ENCODE measurements around the gene AASS.

DNA sequence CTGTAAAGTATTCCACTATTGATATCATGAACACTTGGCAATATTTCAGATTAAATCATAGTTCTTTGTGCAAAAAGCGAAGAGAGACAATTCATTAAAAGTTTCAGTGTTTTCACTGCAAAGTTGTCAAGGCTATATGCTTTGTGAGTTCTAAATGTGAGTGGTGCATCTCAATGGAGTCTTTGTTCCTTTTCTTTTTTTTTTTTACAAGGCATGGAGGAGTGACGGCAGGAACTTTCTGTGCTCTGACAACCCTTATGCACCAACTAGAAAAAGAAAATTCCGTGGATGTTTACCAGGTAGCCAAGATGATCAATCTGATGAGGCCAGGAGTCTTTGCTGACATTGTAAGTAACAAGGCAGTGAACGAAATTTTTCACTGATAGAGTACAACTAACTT, 84.5 kb downstream of the AASS start:
- no peak for TF ChIP-seq ZNF626 (tag by site-specific recombination; IDR thresholded peaks at IDR 0.05)
- TF ChIP-seq, protein P1, sequence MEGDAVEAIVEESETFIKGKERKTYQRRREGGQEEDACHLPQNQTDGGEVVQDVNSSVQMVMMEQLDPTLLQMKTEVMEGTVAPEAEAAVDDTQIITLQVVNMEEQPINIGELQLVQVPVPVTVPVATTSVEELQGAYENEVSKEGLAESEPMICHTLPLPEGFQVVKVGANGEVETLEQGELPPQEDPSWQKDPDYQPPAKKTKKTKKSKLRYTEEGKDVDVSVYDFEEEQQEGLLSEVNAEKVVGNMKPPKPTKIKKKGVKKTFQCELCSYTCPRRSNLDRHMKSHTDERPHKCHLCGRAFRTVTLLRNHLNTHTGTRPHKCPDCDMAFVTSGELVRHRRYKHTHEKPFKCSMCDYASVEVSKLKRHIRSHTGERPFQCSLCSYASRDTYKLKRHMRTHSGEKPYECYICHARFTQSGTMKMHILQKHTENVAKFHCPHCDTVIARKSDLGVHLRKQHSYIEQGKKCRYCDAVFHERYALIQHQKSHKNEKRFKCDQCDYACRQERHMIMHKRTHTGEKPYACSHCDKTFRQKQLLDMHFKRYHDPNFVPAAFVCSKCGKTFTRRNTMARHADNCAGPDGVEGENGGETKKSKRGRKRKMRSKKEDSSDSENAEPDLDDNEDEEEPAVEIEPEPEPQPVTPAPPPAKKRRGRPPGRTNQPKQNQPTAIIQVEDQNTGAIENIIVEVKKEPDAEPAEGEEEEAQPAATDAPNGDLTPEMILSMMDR (tag by site-specific recombination; IDR thresholded peaks at IDR 0.05) = no peak
- no peak for TF ChIP-seq MEIS1 (CRISPR knock-in tag; IDR thresholded peaks at IDR 0.05; ENCODE audit: borderline replicate concordance)
- TF ChIP-seq ZBTB7A (tag by site-specific recombination; IDR thresholded peaks at IDR 0.05; ENCODE audit: low read depth) = no peak
- no peak for TF ChIP-seq SP2 (tag by site-specific recombination; IDR thresholded peaks at IDR 0.05)
- TF ChIP-seq, protein P2, sequence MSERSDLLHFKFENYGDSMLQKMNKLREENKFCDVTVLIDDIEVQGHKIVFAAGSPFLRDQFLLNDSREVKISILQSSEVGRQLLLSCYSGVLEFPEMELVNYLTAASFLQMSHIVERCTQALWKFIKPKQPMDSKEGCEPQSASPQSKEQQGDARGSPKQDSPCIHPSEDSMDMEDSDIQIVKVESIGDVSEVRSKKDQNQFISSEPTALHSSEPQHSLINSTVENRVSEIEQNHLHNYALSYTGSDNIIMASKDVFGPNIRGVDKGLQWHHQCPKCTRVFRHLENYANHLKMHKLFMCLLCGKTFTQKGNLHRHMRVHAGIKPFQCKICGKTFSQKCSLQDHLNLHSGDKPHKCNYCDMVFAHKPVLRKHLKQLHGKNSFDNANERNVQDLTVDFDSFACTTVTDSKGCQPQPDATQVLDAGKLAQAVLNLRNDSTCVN (tag by site-specific recombination; optimal IDR thresholded peaks at IDR 0.05) = no peak
- no peak for TF ChIP-seq ZNF701 (tag by site-specific recombination; IDR thresholded peaks at IDR 0.05)
- TF ChIP-seq RBAK (tag by site-specific recombination; IDR thresholded peaks at IDR 0.05) = no peak
- no peak for TF ChIP-seq ZNF416 (tag by site-specific recombination; IDR thresholded peaks at IDR 0.05)
- TF ChIP-seq ZNF776 (tag by site-specific recombination; IDR thresholded peaks at IDR 0.05; ENCODE audit: borderline replicate concordance) = no peak
- no peak for TF ChIP-seq HOXA7 (CRISPR knock-in tag; IDR thresholded peaks at IDR 0.05; ENCODE audit: borderline replicate concordance)
- no peak for TF ChIP-seq MZF1 (tag by site-specific recombination; IDR thresholded peaks at IDR 0.05; ENCODE audit: borderline replicate concordance)
- no peak for TF ChIP-seq ZNF629 (tag by site-specific recombination; IDR thresholded peaks at IDR 0.05)
- TF ChIP-seq ZNF621 (tag by site-specific recombination; IDR thresholded peaks at IDR 0.05) = no peak
